Chondrocyte (in vitro differentiated cells): ENCODE data around the gene KRT9. TPM values are rescaled to one million over a fixed set of nuclear protein-coding genes. Genes with fewer than 3 reads are reported as not detected.
"Not testable (repeated sequence)": the region's sequence is repeated elsewhere in the genome, so short reads cannot be mapped to it uniquely, and the experiment has no call there.

Source experiments
- DNase-seq: peaks from one replicate; pipeline ENCODE4 v3.0.0; 2021; ENCODE audit warnings: mixed read lengths, low spot score
- H3K27ac Mint-ChIP-seq: one replicate; pipeline ENCODE4 v1.8.0; 2021; ENCODE audit warnings: mild to moderate bottlenecking, moderate library complexity, mixed read lengths; ENCODE audit not compliant: unreplicated experiment
- H3K27me3 Mint-ChIP-seq: 2 replicates; pipeline ENCODE4 v1.8.0; 2021; ENCODE audit warnings: low read depth, mixed read lengths
- H3K36me3 Mint-ChIP-seq: 2 replicates; pipeline ENCODE4 v1.8.0; 2021; ENCODE audit warnings: low read depth, mixed read lengths
- H3K4me1 Mint-ChIP-seq: 2 replicates; pipeline ENCODE4 v1.8.0; 2021; ENCODE audit warnings: low read depth, mild to moderate bottlenecking, mixed read lengths
- H3K4me3 Mint-ChIP-seq: one replicate; pipeline ENCODE4 v1.8.0; 2021; ENCODE audit warnings: mild to moderate bottlenecking, moderate library complexity, mixed read lengths; ENCODE audit not compliant: unreplicated experiment
- H3K9me3 Mint-ChIP-seq: 2 replicates; pipeline ENCODE4 v1.8.0; 2021; ENCODE audit warnings: low read depth, mixed read lengths
- total RNA-seq: library from RNA; stranded (reverse); gene quantifications from 3 replicates; pipeline ENCODE4 v1.2.1, GENCODE V29; 2021
- TF ChIP-seq, protein P1 (sequence below): fragments of 200-600 bp; sonication (generic); IDR thresholded peaks from 2 replicates; pipeline ENCODE4 v1.5.0; 2021; ENCODE audit warnings: antibody characterized with exemption, mild to moderate bottlenecking, moderate library complexity

KRT9 gene
- total RNA-seq, 1 donor from 2014 or later: not detected

DNA sequence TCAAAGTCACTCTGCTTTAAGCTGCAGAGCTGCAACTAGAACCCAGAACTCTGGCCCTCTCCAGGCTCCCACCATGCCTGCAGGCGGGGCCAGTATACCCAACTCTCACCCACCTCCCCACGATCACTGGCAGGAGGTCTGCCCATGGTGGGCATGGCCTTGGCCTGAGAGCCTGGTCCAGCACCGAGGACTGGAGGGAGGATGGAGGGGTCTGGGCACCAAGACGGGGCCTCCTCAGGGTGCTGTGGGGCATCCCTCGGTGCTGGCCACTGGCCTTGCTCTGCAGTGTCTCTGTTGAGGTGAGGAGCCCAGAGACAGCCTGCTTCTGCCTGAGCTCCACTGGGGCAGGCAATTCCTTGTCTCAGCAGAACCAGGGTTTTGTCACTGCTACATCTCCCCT, 42.2 kb upstream of the KRT9 start:
- Mint-ChIP-seq H3K4me3 (no peak overlapping the region), H3K36me3 (peaks cover 3% of the 10 kb centered on the region), H3K27me3 (peaks cover 4% of the 10 kb centered on the region), H3K9me3 (no peaks in the 10 kb centered on the region), H3K4me1 (peaks cover 25% of the 10 kb centered on the region), H3K27ac (no peak overlapping the region)
- TF ChIP-seq, protein P1, sequence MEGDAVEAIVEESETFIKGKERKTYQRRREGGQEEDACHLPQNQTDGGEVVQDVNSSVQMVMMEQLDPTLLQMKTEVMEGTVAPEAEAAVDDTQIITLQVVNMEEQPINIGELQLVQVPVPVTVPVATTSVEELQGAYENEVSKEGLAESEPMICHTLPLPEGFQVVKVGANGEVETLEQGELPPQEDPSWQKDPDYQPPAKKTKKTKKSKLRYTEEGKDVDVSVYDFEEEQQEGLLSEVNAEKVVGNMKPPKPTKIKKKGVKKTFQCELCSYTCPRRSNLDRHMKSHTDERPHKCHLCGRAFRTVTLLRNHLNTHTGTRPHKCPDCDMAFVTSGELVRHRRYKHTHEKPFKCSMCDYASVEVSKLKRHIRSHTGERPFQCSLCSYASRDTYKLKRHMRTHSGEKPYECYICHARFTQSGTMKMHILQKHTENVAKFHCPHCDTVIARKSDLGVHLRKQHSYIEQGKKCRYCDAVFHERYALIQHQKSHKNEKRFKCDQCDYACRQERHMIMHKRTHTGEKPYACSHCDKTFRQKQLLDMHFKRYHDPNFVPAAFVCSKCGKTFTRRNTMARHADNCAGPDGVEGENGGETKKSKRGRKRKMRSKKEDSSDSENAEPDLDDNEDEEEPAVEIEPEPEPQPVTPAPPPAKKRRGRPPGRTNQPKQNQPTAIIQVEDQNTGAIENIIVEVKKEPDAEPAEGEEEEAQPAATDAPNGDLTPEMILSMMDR: no peak
- DNase-seq: no peak

DNA sequence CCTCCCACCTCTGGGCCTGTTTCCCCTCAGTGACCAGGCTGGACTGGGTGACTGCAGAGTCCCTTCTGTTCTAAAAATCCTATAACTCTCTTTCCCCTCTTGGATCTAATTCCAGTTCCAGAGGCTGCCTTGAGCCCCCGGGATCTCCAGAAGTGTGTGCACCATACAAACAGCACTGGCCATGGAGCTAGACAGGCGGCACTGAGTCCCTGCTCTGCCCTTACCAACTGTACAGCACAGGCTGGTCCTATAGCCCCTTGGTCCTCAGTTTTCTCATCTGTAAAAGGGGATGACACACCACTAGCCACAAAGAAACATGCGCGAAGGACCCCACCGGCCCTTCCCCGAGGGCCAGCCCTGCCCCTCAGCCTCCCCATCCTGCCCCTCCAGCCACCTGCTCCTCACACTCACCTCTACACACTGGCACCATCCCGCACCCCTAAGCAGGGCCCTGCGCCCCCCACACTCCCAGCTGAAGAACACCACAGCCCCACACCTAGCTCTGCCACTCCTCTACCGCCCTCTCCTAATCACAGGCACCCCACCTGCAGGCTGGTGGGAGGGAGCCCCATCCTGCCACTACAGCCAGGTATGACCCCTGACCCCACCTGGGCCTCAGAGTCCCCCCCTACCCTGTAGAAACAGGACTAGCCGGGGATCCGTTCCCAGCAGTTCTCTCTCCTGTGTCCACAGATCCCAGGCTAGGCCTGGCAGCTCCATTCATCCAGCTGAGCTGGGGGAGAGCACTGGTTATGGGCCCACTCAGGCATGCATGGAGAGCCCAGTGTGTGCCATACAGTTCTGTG, 41.6 kb upstream of the KRT9 start:
- H3K9me3 Mint-ChIP-seq: no peaks in the 10 kb centered on the region
- H3K4me3 Mint-ChIP-seq: no peak overlapping the region
- peaks cover 5% of the 10 kb centered on the region for H3K36me3 Mint-ChIP-seq
- peak overlapping the region; percentile 83 for H3K27ac Mint-ChIP-seq
- TF ChIP-seq, protein P1: no peak
- H3K4me1 Mint-ChIP-seq: peaks cover 22% of the 10 kb centered on the region
- H3K27me3 Mint-ChIP-seq: peaks cover 9% of the 10 kb centered on the region
- no peak for DNase-seq

DNA sequence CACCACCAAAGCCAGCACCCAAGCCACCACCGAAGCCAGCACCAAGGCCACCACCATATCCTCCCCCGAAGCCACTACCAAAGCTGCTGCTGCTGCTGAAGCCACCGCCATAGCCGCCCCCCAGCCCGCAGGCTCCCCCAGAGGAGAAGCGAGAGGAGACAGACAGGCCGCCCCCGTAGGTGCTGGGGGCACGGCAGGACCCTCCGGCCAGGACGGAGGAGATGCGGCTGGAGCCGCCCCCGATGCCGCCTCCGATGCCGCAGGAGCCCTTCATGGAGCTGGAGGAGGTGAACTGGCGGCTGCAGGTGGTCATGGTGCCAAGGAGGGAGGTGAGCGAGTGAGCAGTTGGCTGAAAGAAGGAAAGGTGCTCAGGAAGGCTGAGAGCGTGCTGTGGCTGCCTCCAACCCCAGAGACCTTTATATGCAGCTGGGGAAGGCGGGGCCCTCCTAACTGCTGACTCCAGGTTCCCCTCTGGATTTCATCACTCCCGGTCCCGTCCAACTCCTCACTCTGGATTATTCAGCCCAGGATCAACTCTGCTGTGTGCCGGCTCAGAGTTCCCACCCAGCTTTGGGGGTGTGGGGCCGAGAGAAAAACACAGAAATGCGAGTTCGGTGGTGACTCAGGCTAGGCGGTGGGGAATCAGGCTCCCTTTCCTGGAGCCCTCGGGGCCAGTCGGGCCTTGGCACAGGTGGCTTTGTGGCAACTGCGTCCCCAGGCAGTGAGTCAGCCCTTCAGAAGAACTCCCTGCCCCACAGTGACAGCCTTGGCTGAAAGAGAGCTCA, 40.7 kb upstream of the KRT9 start, which contains the start of gene KRT16:
Gene KRT16, minus strand, starts transcription at position 392 of the 785 bp plus-strand sequence. Its CDS starts 79 bp downstream, at position 313.
- peak within 1 kb of the TSS; percentile 83 for H3K27ac Mint-ChIP-seq
- not testable (repeated sequence) for H3K27me3 Mint-ChIP-seq, H3K36me3 Mint-ChIP-seq, DNase-seq, H3K4me3 Mint-ChIP-seq, H3K9me3 Mint-ChIP-seq
- peaks cover 20% of the 10 kb centered on the region for H3K4me1 Mint-ChIP-seq

DNA sequence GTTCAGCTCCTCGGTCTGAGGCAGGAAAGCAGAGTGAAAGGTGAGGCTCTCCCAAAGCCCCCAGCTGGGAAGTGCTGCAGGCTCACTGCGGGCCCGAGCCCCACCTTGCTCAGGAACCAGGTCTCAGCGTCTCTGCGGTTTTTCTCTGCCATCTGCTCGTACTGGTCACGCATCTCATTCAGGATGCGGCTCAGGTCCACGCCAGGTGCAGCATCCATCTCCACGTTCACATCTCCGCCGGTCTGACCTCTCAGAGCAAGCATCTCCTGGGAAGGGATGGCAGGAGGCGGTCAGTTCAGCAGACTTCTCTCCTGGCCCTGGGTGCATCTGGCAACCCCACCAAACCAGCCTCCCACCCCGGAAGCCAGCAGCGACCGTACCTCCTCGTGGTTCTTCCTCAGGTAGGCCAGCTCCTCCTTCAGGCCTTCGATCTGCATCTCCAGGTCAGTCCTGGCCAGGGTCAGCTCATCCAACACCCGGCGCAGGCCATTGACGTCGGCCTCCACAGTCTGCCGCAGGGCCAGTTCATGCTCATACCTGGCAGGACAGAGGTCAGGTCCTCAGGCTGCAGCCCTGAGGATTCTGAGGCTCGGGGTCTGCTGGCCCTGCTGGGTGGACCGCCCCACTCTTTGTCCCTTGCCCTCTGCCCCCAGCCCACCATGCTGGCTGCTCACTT, 39.2 kb upstream of the KRT9 start:
- Mint-ChIP-seq H3K4me3 (no peak overlapping the region), H3K27ac (no peak overlapping the region), H3K27me3 (peaks cover 9% of the 10 kb centered on the region), H3K36me3 (peaks cover 15% of the 10 kb centered on the region), H3K4me1 (peaks cover 18% of the 10 kb centered on the region), H3K9me3 (peaks cover 15% of the 10 kb centered on the region)
- DNase-seq: no peak
- TF ChIP-seq, protein P1: no peak

DNA sequence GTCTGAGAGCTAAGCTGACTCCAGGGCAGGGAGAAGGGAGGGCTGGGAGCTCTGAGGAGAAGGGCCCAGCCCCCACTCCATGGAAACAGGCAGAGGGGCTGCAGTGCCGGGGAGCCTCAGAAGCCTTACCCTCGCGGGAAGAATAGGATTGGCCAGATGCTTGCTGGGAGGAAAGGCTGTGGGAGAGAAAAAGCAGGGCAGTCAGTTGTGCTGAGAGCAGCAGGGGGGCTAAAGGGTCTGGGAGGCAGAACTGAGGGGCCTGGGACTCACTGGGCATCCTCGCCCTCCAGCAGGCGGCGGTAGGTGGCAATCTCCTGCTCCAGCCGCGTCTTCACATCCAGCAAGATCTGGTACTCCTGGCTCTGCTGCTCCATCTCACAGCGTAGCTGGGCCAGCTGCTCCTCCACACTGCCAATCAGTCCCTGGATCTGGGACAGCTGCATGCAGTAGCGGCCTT, 38.2 kb upstream of the KRT9 start:
- Mint-ChIP-seq H3K36me3 (peaks cover 17% of the 10 kb centered on the region), H3K9me3 (peaks cover 19% of the 10 kb centered on the region), H3K4me1 (peaks cover 18% of the 10 kb centered on the region), H3K27me3 (peaks cover 13% of the 10 kb centered on the region)
- TF ChIP-seq, protein P1: peak; percentile 70
- H3K27ac Mint-ChIP-seq, DNase-seq, H3K4me3 Mint-ChIP-seq: not testable (repeated sequence)

DNA sequence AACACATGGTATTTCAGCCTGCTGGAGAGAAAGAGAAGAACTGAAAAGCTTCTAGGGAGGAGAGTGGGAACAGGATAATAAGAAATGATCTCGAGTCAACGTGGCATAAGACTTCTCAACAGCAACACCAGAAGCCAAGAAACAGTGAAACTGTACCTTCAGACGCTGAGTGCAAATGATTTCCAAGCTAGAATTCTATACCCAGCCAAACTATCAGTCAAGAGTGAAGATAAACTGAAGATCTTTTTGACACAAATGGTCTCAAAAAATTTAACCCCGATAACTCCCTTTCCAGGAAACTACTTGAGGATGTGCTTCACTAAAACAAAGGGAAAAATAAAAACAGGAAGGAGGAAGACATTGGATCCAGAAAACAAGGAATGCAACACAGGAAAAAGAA, 35.1 kb upstream of the KRT9 start:
- not testable (repeated sequence) for H3K4me3 Mint-ChIP-seq, H3K27ac Mint-ChIP-seq, DNase-seq, H3K4me1 Mint-ChIP-seq
- Mint-ChIP-seq H3K27me3 (peaks cover 17% of the 10 kb centered on the region), H3K36me3 (peaks cover 17% of the 10 kb centered on the region), H3K9me3 (peaks cover 19% of the 10 kb centered on the region)
